ENCODE results near the gene ACMSD. TPM values are rescaled to one million over a fixed set of nuclear protein-coding genes. Genes with fewer than 3 reads are reported as not detected.

ACMSD gene
- polyA plus RNA-seq, 1 of the 3 experiments (the other 2 are of a cell fraction) = not detected

- TF ChIP-seq, protein P1, sequence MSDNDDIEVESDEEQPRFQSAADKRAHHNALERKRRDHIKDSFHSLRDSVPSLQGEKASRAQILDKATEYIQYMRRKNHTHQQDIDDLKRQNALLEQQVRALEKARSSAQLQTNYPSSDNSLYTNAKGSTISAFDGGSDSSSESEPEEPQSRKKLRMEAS (IDR thresholded peaks at IDR 0.05; ENCODE audit: low read depth) = no peak
- TF ChIP-seq CHD2 (IDR thresholded peaks at IDR 0.05; ENCODE audit: low read length, partially characterized antibody) (no peak), YY1 (IDR thresholded peaks at IDR 0.05; ENCODE audit: low read depth) (no peak), FOXJ3 (CRISPR knock-in tag; IDR thresholded peaks at IDR 0.05) (no peak), MXI1 (IDR thresholded peaks at IDR 0.05; ENCODE audit: low read depth, low read length) (no peak), TCF12 (IDR thresholded peaks at IDR 0.05) (no peak)
Observed at GRCh38 chr2:134795765-134796164, 42.7 kb upstream of the ACMSD start (continued).

DNA sequence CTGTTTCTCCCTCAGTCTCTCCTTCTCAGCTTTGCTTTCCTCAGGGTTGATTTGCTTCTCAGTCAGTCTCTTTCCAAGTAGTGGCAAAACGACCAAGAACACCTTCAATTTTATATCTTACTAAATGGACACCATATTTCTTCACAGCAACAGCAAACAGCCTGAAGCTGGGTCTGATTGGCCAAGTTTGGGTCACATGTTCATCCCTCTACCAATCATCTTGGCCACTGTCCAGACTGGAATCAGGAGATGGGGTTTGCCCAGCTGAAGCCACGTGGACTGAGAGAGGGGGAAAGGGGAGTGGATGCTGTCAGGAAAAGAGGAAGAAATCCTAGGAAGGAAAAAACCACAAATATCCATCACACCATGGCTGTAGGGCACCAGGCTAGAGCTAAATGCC is 42.0 kb upstream of the ACMSD start:
- 6% methylated on average over 2 of the region's 2 CpGs for WGBS (ENCODE audit: low lambda C conversion rate)
- ChIA-PET CTCF (interaction anchor here (0.9 kb wide), 1 partner anchor 9 kb away, joined by 5 read pairs; no protein-coding TSS in a partner anchor), POLR2A (no interaction called here)
- no peak overlapping the region for H3K4me3 ChIP-seq (ENCODE audit: low read depth in 2 of 2, low read length in 1 of 2)
- no peaks in the 10 kb centered on the region for H3K4me1 ChIP-seq (ENCODE audit: control insufficient read depth in 1 of 2, insufficient read depth in 2 of 2, low read depth in 1 of 2, low read length in 1 of 2)
- H3F3A ChIP-seq (replicated peaks; ENCODE audit: insufficient read depth) = no peaks in the 10 kb centered on the region
- H3K79me2 ChIP-seq (ENCODE audit: insufficient read depth) = no peaks in the 10 kb centered on the region
- H3K27me3 ChIP-seq (ENCODE audit: insufficient read depth) = no peaks in the 10 kb centered on the region
- H3K4me2 ChIP-seq = no peak overlapping the region
- H3K9me3 ChIP-seq = no peaks in the 10 kb centered on the region
- no peaks in the 10 kb centered on the region for H3K36me3 ChIP-seq (replicated peaks in 1 of 2; ENCODE audit: control insufficient read depth in 1 of 2, insufficient read depth in 2 of 2, low read length in 1 of 2)
- H4K20me1 ChIP-seq (ENCODE audit: insufficient read depth) = no peaks in the 10 kb centered on the region
- no peak overlapping the region for H2AFZ ChIP-seq (ENCODE audit: low read depth)
- TF ChIP-seq YY1 (IDR thresholded peaks at IDR 0.05; ENCODE audit: low read depth) (no peak), ELF1 (IDR thresholded peaks at IDR 0.05) (no peak), RAD21 (IDR thresholded peaks at IDR 0.05; ENCODE audit: low read length) (no peak), TEAD4 (IDR thresholded peaks at IDR 0.05; ENCODE audit: borderline replicate concordance, insufficient read depth) (no peak), ZBTB33 (IDR thresholded peaks at IDR 0.05; ENCODE audit: borderline replicate concordance, low read depth) (no peak)
- no peaks in the 10 kb centered on the region for H3K9me2 ChIP-seq
- no peak for DNase-seq
- H3K9ac ChIP-seq = no peak overlapping the region
- no peak overlapping the region for H3K27ac ChIP-seq (ENCODE audit: low read depth in 2 of 2, low read length in 1 of 2)

DNA sequence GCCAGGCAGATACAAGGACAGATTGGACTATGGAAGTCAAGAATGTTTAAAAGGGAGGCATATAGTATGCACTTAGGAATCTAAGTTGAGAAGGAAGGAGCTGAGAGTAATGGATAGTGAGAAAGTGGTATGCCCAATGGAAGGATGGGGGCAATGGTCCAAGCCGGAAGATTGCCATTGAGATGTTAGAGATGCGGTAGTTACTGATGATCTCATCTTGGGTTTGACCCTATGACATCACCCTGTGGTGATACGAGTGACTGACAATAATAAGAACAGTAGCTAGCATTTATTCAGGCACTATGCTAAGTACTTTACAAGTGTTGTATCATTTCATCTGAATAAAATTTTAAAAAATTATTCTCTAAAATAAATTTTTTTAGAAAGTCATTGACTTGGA is 38.5 kb upstream of the ACMSD start:
- Histone ChIP-seq H3K9me3 (no peaks in the 10 kb centered on the region), H3F3A (replicated peaks; ENCODE audit: insufficient read depth) (no peaks in the 10 kb centered on the region), H2AFZ (ENCODE audit: low read depth) (no peak overlapping the region), H3K4me3 (ENCODE audit: low read depth in 2 of 2, low read length in 1 of 2) (no peak overlapping the region), H3K27ac (ENCODE audit: low read depth in 2 of 2, low read length in 1 of 2) (no peak overlapping the region), H3K79me2 (ENCODE audit: insufficient read depth) (no peaks in the 10 kb centered on the region), H3K4me1 (ENCODE audit: control insufficient read depth in 1 of 2, insufficient read depth in 2 of 2, low read depth in 1 of 2, low read length in 1 of 2) (no peaks in the 10 kb centered on the region), H3K36me3 (replicated peaks in 1 of 2; ENCODE audit: control insufficient read depth in 1 of 2, insufficient read depth in 2 of 2, low read length in 1 of 2) (no peaks in the 10 kb centered on the region), H3K4me2 (no peak overlapping the region), H3K9me2 (no peaks in the 10 kb centered on the region), H4K20me1 (ENCODE audit: insufficient read depth) (no peaks in the 10 kb centered on the region), H3K9ac (no peak overlapping the region), H3K27me3 (ENCODE audit: insufficient read depth) (no peaks in the 10 kb centered on the region)
- ChIA-PET POLR2A (no interaction called here), CTCF (interaction anchor here (0.8 to 1.6 kb wide), 3 partner anchors 15 to 98 kb away, joined by 3 read pairs; no protein-coding TSS in a partner anchor)
- WGBS (ENCODE audit: low lambda C conversion rate) = 58% methylated on average over 3 of the region's 3 CpGs
- DNase-seq = no peak
- no peak for TF ChIP-seq GABPA (IDR thresholded peaks at IDR 0.05; ENCODE audit: low read depth)
- TF ChIP-seq IRF3 (IDR thresholded peaks at IDR 0.05; ENCODE audit: low read depth, low read length) = no peak
- TF ChIP-seq SIN3A (IDR thresholded peaks at IDR 0.05; ENCODE audit: borderline replicate concordance, low read depth, low read length) = no peak
- TF ChIP-seq YY1 (IDR thresholded peaks at IDR 0.05; ENCODE audit: low read depth) = no peak
- no peak for TF ChIP-seq TAF1 (IDR thresholded peaks at IDR 0.05; ENCODE audit: borderline replicate concordance, low read depth, low read length)
- TF ChIP-seq NFIC (IDR thresholded peaks at IDR 0.05; ENCODE audit: borderline replicate concordance) = no peak
- TF ChIP-seq USF2 (IDR thresholded peaks at IDR 0.05; ENCODE audit: borderline replicate concordance, low read depth, low read length) = no peak
- no peak for TF ChIP-seq RFX5 (IDR thresholded peaks at IDR 0.05; ENCODE audit: low read length)
- no peak for TF ChIP-seq TEAD4 (IDR thresholded peaks at IDR 0.05; ENCODE audit: borderline replicate concordance, insufficient read depth)
- TF ChIP-seq USF1 (IDR thresholded peaks at IDR 0.05; ENCODE audit: borderline replicate concordance, low read depth) = no peak
- TF ChIP-seq GATA2 (CRISPR knock-in tag; IDR thresholded peaks at IDR 0.05) = no peak
- no peak for TF ChIP-seq CHD2 (IDR thresholded peaks at IDR 0.05; ENCODE audit: low read length, partially characterized antibody)
- TF ChIP-seq CTCF (IDR thresholded peaks at IDR 0.05) = no peak
